Stimulated activated CD8-positive, alpha-beta memory T cell treated with anti-CD3 and anti-CD28 coated beads, Interleukin-4, amount 100 ng/mL, for 48 hours (primary cell): Measurements from ENCODE around the gene SV2C.

Experiments
- DNase-seq: peaks from one replicate; pipeline ENCODE4 v3.0.0-alpha.2; 2020

SV2C gene

GRCh38 chr5:76351176-76351575 lies 268.0 kb downstream of the SV2C start:
- no peak for DNase-seq

- DNase-seq, result no peak
These were observed 268.4 kb downstream of the SV2C start for GRCh38 chr5:76351577-76351976.

GRCh38 chr5:76356887-76357286 lies 273.7 kb downstream of the SV2C start:
- DNase-seq, result no peak

GRCh38 chr5:76363352-76364225 lies 280.4 kb downstream of the SV2C start:
- DNase-seq, result no peak

- DNase-seq, result no peak
These were observed 281.0 kb downstream of the SV2C start for GRCh38 chr5:76364226-76364589.

- DNase-seq, result no peak
These were observed 282.4 kb downstream of the SV2C start for GRCh38 chr5:76365561-76365960.

- DNase-seq, result no peak
These were observed 283.4 kb downstream of the SV2C start for GRCh38 chr5:76366596-76366995.

GRCh38 chr5:76367623-76368371 lies 284.6 kb downstream of the SV2C start:
- no peak for DNase-seq

GRCh38 chr5:76368941-76369340 lies 285.8 kb downstream of the SV2C start:
- DNase-seq, result no peak

- peak; percentile 61 for DNase-seq
These were observed 286.5 kb downstream of the SV2C start for GRCh38 chr5:76369668-76370067.

GRCh38 chr5:76371960-76372322 lies 288.8 kb downstream of the SV2C start:
- DNase-seq, result no peak

GRCh38 chr5:76372323-76373054 lies 289.3 kb downstream of the SV2C start:
- no peak for DNase-seq

- no peak for DNase-seq
These were observed 293.1 kb downstream of the SV2C start for GRCh38 chr5:76376148-76376865.

- no peak for DNase-seq
These were observed 293.7 kb downstream of the SV2C start for GRCh38 chr5:76376866-76377230.

- no peak for DNase-seq
These were observed 295.2 kb downstream of the SV2C start for GRCh38 chr5:76378355-76378754.

GRCh38 chr5:76379316-76379715 lies 296.1 kb downstream of the SV2C start:
- no peak for DNase-seq

GRCh38 chr5:76379855-76380254 lies 296.7 kb downstream of the SV2C start:
- no peak for DNase-seq

GRCh38 chr5:76380346-76381066 lies 297.3 kb downstream of the SV2C start:
- no peak for DNase-seq

GRCh38 chr5:76383126-76383832 lies 300.1 kb downstream of the SV2C start:
- no peak for DNase-seq

GRCh38 chr5:76384189-76384588 lies 301.0 kb downstream of the SV2C start:
- no peak for DNase-seq

- no peak for DNase-seq
These were observed 301.5 kb downstream of the SV2C start for GRCh38 chr5:76384705-76385104.

GRCh38 chr5:76385540-76385939 lies 302.4 kb downstream of the SV2C start:
- DNase-seq, result no peak
